HUES64 (cell line): ENCODE data around the gene SKA1. TPM values are rescaled to one million over a fixed set of nuclear protein-coding genes. Genes with fewer than 3 reads are reported as not detected.
A peak's percentile ranks its signal among the peaks of the same experiment; 100 is the strongest.

Source experiments
- H3K27ac ChIP-seq: 2 replicates; pipeline ENCODE4 v1.7.0; 2013; ENCODE audit warnings: low read depth, low read length, inconsistent platforms
- H3K27me3 ChIP-seq: 2 replicates; pipeline ENCODE4 v1.6.1; 2013; ENCODE audit warnings: mild to moderate bottlenecking, low read length; ENCODE audit not compliant: insufficient read depth
- H3K36me3 ChIP-seq: 2 replicates; pipeline ENCODE4 v1.6.1; 2013; ENCODE audit warnings: mild to moderate bottlenecking, low read length; ENCODE audit not compliant: insufficient read depth
- H3K4me1 ChIP-seq: 2 replicates; pipeline ENCODE4 v1.6.1; 2013; ENCODE audit warnings: mild to moderate bottlenecking, low read length, moderate library complexity; ENCODE audit not compliant: insufficient read depth
- H3K4me3 ChIP-seq: 2 replicates; pipeline ENCODE4 v1.5.1; 2013; ENCODE audit warnings: mild to moderate bottlenecking, low read length, moderate library complexity
- H3K9ac ChIP-seq: 2 replicates; pipeline ENCODE4 v1.6.1; 2013; ENCODE audit warnings: mild to moderate bottlenecking, low read depth, low read length
- H3K9me3 ChIP-seq: 2 replicates; pipeline ENCODE4 v1.6.1; 2013; ENCODE audit warnings: low read depth, low read length; ENCODE audit not compliant: insufficient read depth
- WGBS: fragments of 150-250, 120-280 bp; methylation state at CpG from one replicate; pipeline ENCODE4 v1.1.7; 2013; ENCODE audit warnings: missing lambda C conversion rate; 5-methylcytosine and 5-hydroxymethylcytosine counted together
- polyA plus RNA-seq, 2 experiments: library from polyadenylated mRNA; stranded (reverse); fragments of 50-300 nt; gene quantifications; one replicate each; pipeline ENCODE4 v1.2.3, GENCODE V29; 2013

The SKA1 gene
- 25.0 TPM for polyA plus RNA-seq (2013, experiment 1 of 2)
- polyA plus RNA-seq (2013, experiment 2 of 2): 25.6 TPM

GRCh38 chr18:50374753-50375391 lies at the start of gene SKA1:
Gene SKA1 (plus strand): TSS chr18:50375046. CDS start chr18:50375831, 785 bp downstream.
- Histone ChIP-seq H3K27me3 (no peaks in the 10 kb centered on the region), H3K36me3 (peaks cover 21% of the 10 kb centered on the region), H3K27ac (peak within 1 kb of the TSS; percentile 84), H3K4me3 (peak within 1 kb of the TSS; percentile 81), H3K4me1 (peaks cover 11% of the 10 kb centered on the region), H3K9ac (peak within 1 kb of the TSS; percentile 81), H3K9me3 (peaks cover 4% of the 10 kb centered on the region)
- WGBS: under 1% methylated on average over 47 of the region's 47 CpGs

- Histone ChIP-seq H3K27me3 (no peaks in the 10 kb centered on the region; the same call in 1 of the 2 replicates), H3K36me3 (no peaks in the 10 kb centered on the region), H3K4me1 (no peaks in the 10 kb centered on the region), H3K9ac (no peak overlapping the region), H3K9me3 (peaks cover 12% of the 10 kb centered on the region), H3K27ac (no peak overlapping the region), H3K4me3 (no peak overlapping the region)
- 95% methylated on average over 3 of the region's 3 CpGs for WGBS
These were observed 46.9 kb upstream of the SKA1 start for GRCh38 chr18:50327983-50328382.

- H3K27me3 ChIP-seq: no peaks in the 10 kb centered on the region; the same call in 1 of the 2 replicates
- no peak overlapping the region for H3K4me3 ChIP-seq
- no peak overlapping the region for H3K27ac ChIP-seq
- no peaks in the 10 kb centered on the region for H3K4me1 ChIP-seq
- H3K36me3 ChIP-seq: no peaks in the 10 kb centered on the region
- H3K9ac ChIP-seq: no peak overlapping the region
- peaks cover 12% of the 10 kb centered on the region for H3K9me3 ChIP-seq
These were observed 44.7 kb upstream of the SKA1 start for GRCh38 chr18:50330176-50330575.

DNA sequence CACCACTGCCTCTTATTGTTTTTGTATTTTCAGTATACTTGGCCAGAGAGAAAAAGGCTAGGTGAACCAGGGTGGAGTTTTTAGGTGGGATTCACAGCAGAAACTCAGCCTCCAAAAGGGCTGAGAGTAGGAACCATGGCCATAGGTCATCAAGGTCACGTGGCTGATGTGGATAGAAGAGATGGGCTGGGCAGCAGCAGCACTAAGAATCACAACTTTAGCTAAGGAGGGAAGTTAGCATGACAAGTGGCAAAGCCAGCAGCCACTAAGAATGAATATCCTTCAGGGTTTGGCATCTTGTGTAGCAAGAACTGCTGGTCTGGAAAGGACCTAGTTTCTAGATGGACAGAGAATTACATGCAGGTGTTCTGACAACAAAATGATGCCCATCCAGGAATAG lies 43.2 kb upstream of the SKA1 start:
- Histone ChIP-seq H3K4me3 (no peak overlapping the region), H3K27ac (no peak overlapping the region), H3K9ac (no peak overlapping the region), H3K9me3 (peaks cover 12% of the 10 kb centered on the region), H3K36me3 (no peaks in the 10 kb centered on the region), H3K4me1 (no peaks in the 10 kb centered on the region; the same call in 1 of the 2 replicates), H3K27me3 (no peaks in the 10 kb centered on the region)
- WGBS: 77% methylated on average over 1 of the region's 1 CpG

- Histone ChIP-seq H3K4me1 (peaks cover 3% of the 10 kb centered on the region; the same call in 1 of the 2 replicates), H3K9me3 (peaks cover 12% of the 10 kb centered on the region), H3K27me3 (no peaks in the 10 kb centered on the region), H3K9ac (no peak overlapping the region), H3K4me3 (no peak overlapping the region), H3K36me3 (no peaks in the 10 kb centered on the region), H3K27ac (no peak overlapping the region)
- whole genome bisulfite sequencing: 84% methylated on average over 7 of the region's 7 CpGs
These were observed 40.2 kb upstream of the SKA1 start for GRCh38 chr18:50334546-50335152.

DNA sequence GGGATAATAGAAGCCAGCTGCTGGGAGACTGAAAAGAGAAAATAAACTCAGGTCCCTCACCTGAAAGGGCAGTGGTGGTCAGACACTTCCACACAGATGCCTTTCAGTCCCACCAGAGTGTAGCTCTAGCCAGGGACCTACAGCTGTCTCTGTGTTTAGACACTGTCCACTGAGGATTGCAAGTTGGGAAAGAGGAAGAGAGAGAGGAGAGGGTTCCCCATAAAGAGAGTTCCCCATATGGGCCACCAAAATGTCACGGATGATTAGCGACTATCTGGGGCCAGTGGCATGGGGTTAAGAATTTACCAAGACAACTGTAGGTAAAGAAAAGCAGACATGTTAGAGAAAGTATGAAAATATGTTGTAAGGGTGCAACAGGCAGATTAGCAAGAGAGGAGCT lies 36.7 kb upstream of the SKA1 start:
- Histone ChIP-seq H3K27me3 (no peaks in the 10 kb centered on the region), H3K4me3 (no peak overlapping the region), H3K27ac (no peak overlapping the region), H3K9ac (no peak overlapping the region), H3K36me3 (no peaks in the 10 kb centered on the region), H3K4me1 (peaks cover 3% of the 10 kb centered on the region; the same call in 1 of the 2 replicates), H3K9me3 (no peaks in the 10 kb centered on the region)
- 91% methylated on average over 2 of the region's 2 CpGs for WGBS

DNA sequence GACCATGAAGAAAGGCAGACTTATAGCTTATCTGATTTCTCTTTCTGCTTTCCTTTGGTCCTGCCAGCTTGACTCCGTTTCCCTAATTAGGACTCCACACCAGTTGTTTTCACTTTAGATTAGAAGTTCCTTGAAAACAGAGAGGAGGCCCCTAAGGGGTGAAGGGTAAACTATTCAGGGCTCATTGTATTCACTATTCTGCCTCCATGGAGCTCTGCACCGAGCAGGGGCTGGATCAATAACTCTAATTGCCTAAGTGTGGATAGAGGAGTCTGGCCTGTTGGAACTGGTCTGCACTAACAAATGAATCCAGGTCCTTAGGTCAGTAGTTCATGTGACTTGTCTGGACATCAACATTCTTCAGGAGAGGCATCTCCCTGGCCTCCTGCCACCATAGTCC lies 36.1 kb upstream of the SKA1 start:
- H3K4me1 ChIP-seq: peaks cover 3% of the 10 kb centered on the region; the same call in 1 of the 2 replicates
- no peaks in the 10 kb centered on the region for H3K27me3 ChIP-seq
- H3K36me3 ChIP-seq: no peaks in the 10 kb centered on the region
- no peak overlapping the region for H3K4me3 ChIP-seq
- H3K9ac ChIP-seq: no peak overlapping the region
- H3K27ac ChIP-seq: no peak overlapping the region
- whole genome bisulfite sequencing: 82% methylated on average over 2 of the region's 2 CpGs
- no peaks in the 10 kb centered on the region for H3K9me3 ChIP-seq

DNA sequence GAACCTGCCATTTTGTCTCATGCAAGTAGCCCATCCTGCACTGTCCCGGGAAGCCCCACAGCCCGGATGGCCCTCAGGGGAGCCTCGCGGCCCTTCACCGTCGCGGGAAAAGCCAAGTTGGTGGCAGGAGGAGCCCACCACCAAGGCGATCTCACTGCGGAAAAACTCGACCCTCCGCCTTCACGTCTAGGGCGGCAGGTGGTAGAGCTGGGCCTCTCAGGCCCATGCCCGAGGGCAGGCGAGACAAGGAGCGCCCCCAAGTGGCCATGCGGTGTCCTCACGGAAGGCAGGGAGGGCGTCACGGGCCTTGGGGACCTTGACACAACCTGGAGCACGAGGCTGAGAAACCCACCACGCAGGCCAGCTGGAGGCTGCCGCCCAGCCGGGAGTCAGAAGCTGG lies 34.8 kb upstream of the SKA1 start:
- no peaks in the 10 kb centered on the region for H3K9me3 ChIP-seq
- H3K9ac ChIP-seq: no peak overlapping the region
- WGBS: 91% methylated on average over 24 of the region's 24 CpGs
- no peak overlapping the region for H3K27ac ChIP-seq
- H3K4me3 ChIP-seq: no peak overlapping the region
- peaks cover 3% of the 10 kb centered on the region; the same call in 1 of the 2 replicates for H3K4me1 ChIP-seq
- H3K36me3 ChIP-seq: no peaks in the 10 kb centered on the region
- H3K27me3 ChIP-seq: no peaks in the 10 kb centered on the region

DNA sequence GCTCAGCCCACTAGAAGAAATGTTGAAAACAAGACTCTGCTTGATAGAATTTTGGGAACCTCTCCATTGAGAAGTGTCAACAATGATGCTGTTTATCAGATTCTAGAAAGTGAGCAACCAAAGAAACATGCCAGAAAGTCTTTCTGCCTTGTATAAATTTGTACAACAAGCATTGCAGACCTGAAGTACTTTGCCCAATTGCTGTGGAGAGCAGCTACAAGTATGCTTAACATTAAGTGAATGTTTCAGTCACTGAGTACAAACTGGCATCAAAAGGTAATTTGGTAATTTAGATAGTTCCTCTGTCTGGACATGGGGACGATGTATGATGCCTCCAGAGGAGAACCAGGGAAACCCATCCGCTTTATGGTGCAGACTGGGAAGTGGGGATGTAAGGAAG lies 33.4 kb upstream of the SKA1 start:
- WGBS: 90% methylated on average over 2 of the region's 2 CpGs

GRCh38 chr18:50350699-50351098 lies 24.1 kb upstream of the SKA1 start:
- H3K9ac ChIP-seq: no peak overlapping the region
- WGBS: 96% methylated on average over 1 of the region's 2 CpGs
- no peaks in the 10 kb centered on the region for H3K27me3 ChIP-seq
- peaks cover under 1% of the 10 kb centered on the region; the same call in 1 of the 2 replicates for H3K4me1 ChIP-seq
- H3K9me3 ChIP-seq: peaks cover 6% of the 10 kb centered on the region; the same call in 1 of the 2 replicates
- H3K36me3 ChIP-seq: no peaks in the 10 kb centered on the region
- H3K4me3 ChIP-seq: no peak overlapping the region
- no peak overlapping the region for H3K27ac ChIP-seq

More for the DNA sequence above, 33.4 kb upstream of the SKA1 start:
- no peak overlapping the region for H3K9ac ChIP-seq
- no peak overlapping the region for H3K27ac ChIP-seq
- no peaks in the 10 kb centered on the region for H3K36me3 ChIP-seq
- H3K27me3 ChIP-seq: no peaks in the 10 kb centered on the region
- no peak overlapping the region for H3K4me3 ChIP-seq
- H3K9me3 ChIP-seq: no peaks in the 10 kb centered on the region
- peaks cover 3% of the 10 kb centered on the region; the same call in 1 of the 2 replicates for H3K4me1 ChIP-seq

DNA sequence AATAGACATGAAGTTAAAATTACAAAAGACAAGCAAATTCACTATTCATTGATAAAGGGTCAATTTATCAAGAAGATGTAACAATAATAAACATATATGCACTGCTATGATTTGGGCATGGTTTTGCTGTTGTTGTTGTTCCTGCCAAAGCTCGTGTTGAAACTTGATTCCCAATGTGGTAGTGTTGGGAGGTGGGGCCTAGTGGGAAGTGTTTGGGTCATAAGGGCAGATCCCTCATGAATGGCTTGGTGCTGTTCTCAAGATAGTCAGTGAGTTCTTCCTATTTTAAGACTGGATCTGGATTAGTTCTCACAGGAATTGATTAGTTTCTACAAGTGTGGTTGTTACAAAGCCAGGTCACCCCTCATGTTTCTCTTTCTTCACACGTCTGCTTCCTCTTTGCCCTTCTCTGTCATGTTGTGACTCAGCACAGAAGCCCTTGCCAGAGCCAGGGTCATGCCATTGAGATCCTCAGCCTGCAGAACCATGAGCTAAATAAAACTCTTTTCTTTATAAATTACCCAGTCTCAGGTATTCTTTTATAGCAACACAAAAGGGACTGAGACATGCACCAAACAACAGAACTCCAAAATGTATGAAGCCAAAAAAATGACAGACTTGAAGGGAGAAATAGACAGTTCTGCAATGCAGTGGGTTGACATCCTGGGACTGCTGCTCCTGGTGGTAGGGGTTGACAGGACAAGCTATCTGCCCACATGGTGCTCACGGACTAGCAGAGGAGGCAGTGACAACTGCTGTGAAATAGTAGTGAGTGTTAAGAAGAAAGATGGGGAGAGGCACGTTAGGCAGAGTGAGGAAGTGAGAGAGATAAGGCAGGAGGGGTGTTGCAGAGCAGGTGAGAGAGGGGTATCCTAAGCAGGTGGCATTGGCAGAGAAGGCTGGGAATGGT lies 18.6 kb upstream of the SKA1 start:
- 51% methylated on average over 4 of the region's 4 CpGs for WGBS
- Histone ChIP-seq H3K9ac (no peak overlapping the region), H3K27ac (no peak overlapping the region), H3K27me3 (no peaks in the 10 kb centered on the region), H3K4me3 (no peak overlapping the region), H3K4me1 (peaks cover 7% of the 10 kb centered on the region; the same call in 1 of the 2 replicates), H3K9me3 (no peaks in the 10 kb centered on the region), H3K36me3 (no peaks in the 10 kb centered on the region)
